Ovary (tissue), 9 donors: Measurements from ENCODE around the gene NHERF1. TPM values are rescaled to one million over a fixed set of nuclear protein-coding genes. Genes with fewer than 3 reads are reported as not detected.

Experiments
- DNase-seq, 5 donors: peaks; one replicate each; pipeline ENCODE4 v3.0.0-alpha.2; 2019 to 2020
- H3K27ac ChIP-seq, 2 donors: fragments of 200-600 bp; one replicate each; pipeline versions ENCODE4 v1.5.1 to v1.8.0; 2019 to 2022
- H3K27me3 ChIP-seq: fragments of 200-600 bp; one replicate; pipeline ENCODE4 v1.8.0; 2022
- H3K36me3 ChIP-seq: fragments of 200-600 bp; sonication (generic); one replicate; pipeline ENCODE4 v1.5.1; 2019
- H3K4me1 ChIP-seq: one replicate; pipeline ENCODE4 v1.8.1; 2013; ENCODE audit warnings: mild to moderate bottlenecking, moderate library complexity; ENCODE audit not compliant: insufficient read depth
- H3K4me3 ChIP-seq: fragments of 200-600 bp; sonication (generic); one replicate; pipeline ENCODE4 v1.5.1; 2017
- H3K9me3 ChIP-seq, 2 donors: fragments of 200-600 bp in 1 of 2; sonication (generic) in 1 of 2; one replicate each; pipeline versions ENCODE4 v1.5.1 to v1.8.1; 2013 to 2019; ENCODE audit warnings: mild to moderate bottlenecking in 1 of 2, moderate library complexity in 1 of 2
- CTCF ChIP-seq, 3 donors: fragments of 450-650 bp in 2 of 3; fragments of 200-600 bp in 1 of 3; IDR thresholded peaks; one replicate each; pipeline versions ENCODE4 v1.5.1 to v1.8.0; 2016 to 2022; ENCODE audit warnings: antibody characterized with exemption in 3 of 3, mild to moderate bottlenecking in 1 of 3
- EP300 ChIP-seq: sonication (generic); formaldehyde crosslinking; IDR thresholded peaks from one replicate; pipeline ENCODE4 v1.6.1; 2017; ENCODE audit warnings: antibody characterized with exemption
- POLR2A ChIP-seq: fragments of 450-650 bp; IDR thresholded peaks from one replicate; pipeline ENCODE4 v1.6.1; 2017; ENCODE audit warnings: antibody characterized with exemption, mild to moderate bottlenecking, moderate library complexity
- WGBS, 3 donors: extraction: QIAGEN DNeasy Blood & Tissue Kit in 1 of 3; methylation state at CpG; one replicate each; pipeline versions ENCODE4 v1.1.5 to v1.1.7; 2013 to 2017; 5-methylcytosine and 5-hydroxymethylcytosine counted together
- intact Hi-C, 4 donors: fragments of 100-400 bp; cut with DNase I; formaldehyde crosslinking; loops; one replicate each; pipeline versions ENCODE4 v1.11.0 to v1.15.1; 2022 to 2023
- polyA plus RNA-seq, 2 donors: library from polyadenylated mRNA; stranded (reverse); fragments of 200-250 nt in 1 of 2; fragments of 350-450 nt in 1 of 2; fragmentation: Illumina TruSeq in 1 of 2; extraction: RNeasy Lipid Tissue Mini Kit (QIAGEN cat#74804) in 1 of 2; gene quantifications; one replicate each; pipeline ENCODE4 v1.2.3, GENCODE V29; 2013 to 2014
- total RNA-seq, 7 donors: library from RNA; depleted of rRNA in 2 of 7; stranded (reverse); fragments of >200 nt in 2 of 7; fragmentation: NEBNext Ultra II Directional in 3 of 7; extraction: Animal tissue kit (Norgen Biotek cat#: 25700) in 3 of 7; gene quantifications; one replicate each; pipeline versions ENCODE4 v1.1.0 to v1.2.4, GENCODE V29; 2016 to 2023
- donor health status: DM: no; HTN: no; CAD: no; lungs with moderate emphysema.
- donor health status: DM: no; HTN: no; CAD: no.
- donor health status: Bipolar disorder and iron deficiency.
- donor health status: DM: yes; HTN: yes; CAD: no.
- donor health status: DM: no; HTN: no; CAD: no.
- donor health status: DM: yes; HTN: yes; CAD: no.

NHERF1 gene
- total and polyA plus RNA-seq, 9 donors: 12.1 to 101 (median 21.0) TPM

DNA sequence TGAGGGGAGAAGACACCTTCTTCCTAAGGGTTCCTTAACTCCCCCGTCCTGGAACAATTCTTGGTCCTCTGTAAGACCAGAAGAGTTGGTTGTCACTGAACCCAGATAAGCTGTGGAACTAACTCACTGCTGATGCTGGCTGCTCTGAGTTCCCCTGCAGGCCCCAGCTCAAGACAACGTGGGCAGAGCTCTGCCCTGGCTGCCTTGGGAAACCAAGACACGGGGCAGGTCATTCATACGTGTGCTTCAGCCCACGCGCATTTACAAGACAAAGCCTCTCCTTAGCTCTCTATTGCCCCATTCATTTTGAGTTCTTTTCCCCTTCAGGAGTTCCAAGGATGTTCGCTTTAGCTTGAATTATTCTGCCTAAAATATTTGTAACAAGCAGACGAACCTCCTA is 31.1 kb downstream of the NHERF1 start:
- DNase-seq: no peak
- Histone ChIP-seq H3K9me3 (no peaks in the 10 kb centered on the region), H3K36me3 (no peaks in the 10 kb centered on the region), H3K27ac (no peak overlapping the region), H3K4me3 (no peak overlapping the region), H3K4me1 (peaks cover 7% of the 10 kb centered on the region), H3K27me3 (no peaks in the 10 kb centered on the region)
- 87 to 91% (median 88%) methylated on average over 8 of the region's 8 CpGs for WGBS, 3 donors
- intact Hi-C loops: no loop called here
- TF ChIP-seq CTCF (IDR thresholded peaks at IDR 0.05) (no peak), EP300 (no peak), POLR2A (no peak)

DNA sequence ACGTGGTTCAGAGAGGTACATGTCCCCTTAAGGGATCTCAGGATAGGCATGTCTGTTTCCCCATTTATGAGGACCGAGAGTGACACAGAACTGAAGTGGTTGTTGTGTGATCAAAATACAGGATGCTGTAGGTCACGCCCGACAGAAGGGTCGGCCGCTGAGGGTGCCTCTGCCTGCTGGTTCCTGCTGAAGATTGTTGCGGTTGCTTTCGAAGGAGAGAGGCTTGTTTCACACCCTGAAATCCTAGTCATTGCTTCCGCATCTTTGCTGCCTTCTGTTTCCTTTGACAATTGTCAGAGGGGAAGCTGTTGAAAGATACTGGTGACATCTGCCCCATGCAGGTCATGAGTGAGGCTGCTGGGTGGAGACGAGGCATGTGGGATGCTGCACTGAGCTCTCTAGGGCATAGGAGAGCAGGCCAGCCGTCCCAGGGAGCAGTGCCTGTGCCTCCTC is 31.5 kb downstream of the NHERF1 start:
- no peaks in the 10 kb centered on the region for H3K9me3 ChIP-seq
- intact Hi-C loops: no loop called here
- DNase-seq: no peak

DNA sequence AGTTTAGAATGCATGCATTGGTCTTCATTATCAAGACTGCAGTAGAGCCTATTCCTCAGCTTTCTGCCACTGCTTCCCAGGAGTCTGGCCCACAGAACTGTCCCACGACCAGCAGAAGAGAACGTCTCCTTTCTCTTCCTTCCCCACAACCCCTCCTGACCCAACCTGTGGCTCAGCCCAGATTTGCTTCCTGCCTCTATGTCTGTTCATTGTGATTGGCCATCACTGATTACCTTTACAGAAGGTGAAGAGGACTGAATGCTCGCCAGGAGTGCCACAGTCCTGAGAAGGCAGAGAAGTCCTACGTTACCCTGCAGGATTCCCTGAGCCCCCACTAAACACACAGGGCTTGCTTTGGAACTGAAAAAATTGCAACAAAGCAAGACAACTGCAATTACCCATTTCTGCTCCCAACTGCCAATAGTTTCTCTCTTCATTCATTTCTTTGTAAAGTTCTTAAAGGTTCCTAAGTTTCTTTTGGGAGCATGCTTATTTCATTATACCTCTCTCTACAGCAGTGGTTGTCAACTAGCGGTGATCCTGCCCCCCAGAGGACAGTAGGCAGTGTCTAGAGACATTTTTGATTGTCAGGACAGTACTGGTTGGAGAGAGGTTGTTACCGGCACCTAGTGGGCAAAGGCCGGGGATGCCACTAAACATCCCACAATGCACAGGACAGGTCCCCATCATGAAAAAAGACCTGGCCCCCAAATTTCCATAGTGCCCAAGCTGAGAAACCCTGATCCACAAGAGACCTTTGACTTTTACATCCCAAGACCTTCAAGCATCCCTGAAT is 32.2 kb downstream of the NHERF1 start:
- TF ChIP-seq POLR2A (no peak), CTCF (IDR thresholded peaks at IDR 0.05) (no peak), EP300 (no peak)
- Histone ChIP-seq H3K4me1 (peaks cover 5% of the 10 kb centered on the region), H3K27me3 (no peaks in the 10 kb centered on the region), H3K4me3 (no peak overlapping the region), H3K9me3 (no peaks in the 10 kb centered on the region), H3K27ac (no peak overlapping the region), H3K36me3 (no peaks in the 10 kb centered on the region)
- no peak for DNase-seq
- 70 to 79% (median 72%) methylated on average over 7 of the region's 7 CpGs for WGBS, 3 donors
- intact Hi-C loops: no loop called here

More for the DNA sequence above, 31.5 kb downstream of the NHERF1 start:
- Histone ChIP-seq H3K4me1 (peaks cover 7% of the 10 kb centered on the region), H3K27me3 (no peaks in the 10 kb centered on the region), H3K27ac (no peak overlapping the region), H3K36me3 (no peaks in the 10 kb centered on the region), H3K4me3 (no peak overlapping the region)
- WGBS, 3 donors: 85 to 92% (median 87%) methylated on average over 11 of the region's 11 CpGs
- TF ChIP-seq POLR2A (no peak), CTCF (IDR thresholded peaks at IDR 0.05) (no peak), EP300 (no peak)

DNA sequence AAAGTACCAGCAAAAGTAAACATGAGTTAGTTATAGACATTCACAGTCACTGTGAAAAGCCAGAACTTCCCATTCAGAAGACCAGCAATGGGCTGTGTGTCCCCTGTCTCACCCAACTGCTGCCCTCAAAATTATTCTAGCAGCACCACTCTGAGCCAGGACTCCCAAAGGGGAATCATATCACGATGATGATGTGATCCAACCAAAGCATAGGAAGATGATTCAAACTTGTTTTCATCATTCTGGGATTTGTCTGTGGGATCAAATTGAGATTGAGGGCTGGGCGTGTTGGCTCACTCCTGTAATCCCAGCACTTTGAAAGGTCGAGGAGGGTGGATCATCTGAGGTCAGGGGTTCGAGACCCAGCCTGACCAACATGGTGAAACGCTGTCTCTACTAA is 34.1 kb downstream of the NHERF1 start:
- Histone ChIP-seq H3K4me1 (no peaks in the 10 kb centered on the region), H3K36me3 (no peaks in the 10 kb centered on the region), H3K27me3 (no peaks in the 10 kb centered on the region), H3K4me3 (no peak overlapping the region), H3K27ac (no peak overlapping the region), H3K9me3 (no peaks in the 10 kb centered on the region)
- intact Hi-C loops: no loop called here
- TF ChIP-seq POLR2A (no peak), EP300 (no peak), CTCF (IDR thresholded peaks at IDR 0.05) (no peak)
- DNase-seq: no peak
- 86 to 97% (median 92%) methylated on average over 5 of the region's 5 CpGs for WGBS, 3 donors
